Measurements from ENCODE around the gene RRAD. TPM values are rescaled to one million over a fixed set of nuclear protein-coding genes. Genes with fewer than 3 reads are reported as not detected.

RRAD gene
- total RNA-seq, 1 donor from 2014 or later, result 40.2 TPM

DNA sequence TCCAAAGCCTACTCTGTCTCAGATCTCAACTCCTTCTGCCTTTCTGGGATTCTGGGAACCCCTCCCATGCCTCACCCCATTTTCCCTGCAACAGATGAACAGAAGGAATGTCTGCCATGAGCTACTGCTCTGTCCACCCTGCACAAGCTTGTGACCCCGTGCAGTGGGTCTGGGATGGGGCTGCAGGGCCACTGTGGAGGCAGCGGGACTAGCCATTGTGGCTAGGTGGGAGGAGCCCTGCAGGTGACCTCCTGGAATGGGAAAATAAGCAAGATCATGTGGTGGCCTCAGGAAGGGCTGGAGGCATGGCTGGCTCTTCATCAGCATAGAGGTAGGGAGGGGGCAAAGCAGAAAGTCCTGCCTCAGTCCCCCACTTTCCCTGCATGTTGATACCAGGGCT lies 31.3 kb downstream of the RRAD start:
- TF ChIP-seq, protein P1, sequence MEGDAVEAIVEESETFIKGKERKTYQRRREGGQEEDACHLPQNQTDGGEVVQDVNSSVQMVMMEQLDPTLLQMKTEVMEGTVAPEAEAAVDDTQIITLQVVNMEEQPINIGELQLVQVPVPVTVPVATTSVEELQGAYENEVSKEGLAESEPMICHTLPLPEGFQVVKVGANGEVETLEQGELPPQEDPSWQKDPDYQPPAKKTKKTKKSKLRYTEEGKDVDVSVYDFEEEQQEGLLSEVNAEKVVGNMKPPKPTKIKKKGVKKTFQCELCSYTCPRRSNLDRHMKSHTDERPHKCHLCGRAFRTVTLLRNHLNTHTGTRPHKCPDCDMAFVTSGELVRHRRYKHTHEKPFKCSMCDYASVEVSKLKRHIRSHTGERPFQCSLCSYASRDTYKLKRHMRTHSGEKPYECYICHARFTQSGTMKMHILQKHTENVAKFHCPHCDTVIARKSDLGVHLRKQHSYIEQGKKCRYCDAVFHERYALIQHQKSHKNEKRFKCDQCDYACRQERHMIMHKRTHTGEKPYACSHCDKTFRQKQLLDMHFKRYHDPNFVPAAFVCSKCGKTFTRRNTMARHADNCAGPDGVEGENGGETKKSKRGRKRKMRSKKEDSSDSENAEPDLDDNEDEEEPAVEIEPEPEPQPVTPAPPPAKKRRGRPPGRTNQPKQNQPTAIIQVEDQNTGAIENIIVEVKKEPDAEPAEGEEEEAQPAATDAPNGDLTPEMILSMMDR (conservative IDR thresholded peaks at IDR 0.05; ENCODE audit: low read depth, low read length), result no peak
- H3K4me3 ChIP-seq (ENCODE audit: low read depth, low read length), result no peak overlapping the region
- DNase-seq (ENCODE audit: low read depth), result no peak

DNA sequence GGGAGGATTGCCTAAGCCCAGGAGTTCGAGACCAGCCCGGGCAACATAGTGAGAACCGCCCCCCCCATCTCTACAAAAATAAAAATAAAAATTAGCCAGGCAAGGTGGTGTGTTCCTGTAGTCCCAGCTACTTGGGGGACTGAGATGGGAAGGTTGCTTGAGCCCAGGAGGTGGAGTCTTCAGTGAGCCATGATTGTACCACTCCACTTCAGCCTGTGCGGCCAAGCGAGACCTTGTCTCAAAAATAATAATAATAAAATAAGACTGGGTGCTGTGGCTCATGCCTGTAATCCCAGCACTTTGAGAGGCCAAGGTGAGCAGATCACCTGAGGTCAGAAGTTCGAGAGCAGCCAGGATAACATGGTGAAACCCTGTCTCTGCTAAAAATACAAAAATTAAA lies 33.5 kb downstream of the RRAD start:
- H3K4me3 ChIP-seq (ENCODE audit: low read depth, low read length), result no peak overlapping the region
- DNase-seq (ENCODE audit: low read depth), result no peak
- TF ChIP-seq, protein P1 (conservative IDR thresholded peaks at IDR 0.05; ENCODE audit: low read depth, low read length), result no peak

DNA sequence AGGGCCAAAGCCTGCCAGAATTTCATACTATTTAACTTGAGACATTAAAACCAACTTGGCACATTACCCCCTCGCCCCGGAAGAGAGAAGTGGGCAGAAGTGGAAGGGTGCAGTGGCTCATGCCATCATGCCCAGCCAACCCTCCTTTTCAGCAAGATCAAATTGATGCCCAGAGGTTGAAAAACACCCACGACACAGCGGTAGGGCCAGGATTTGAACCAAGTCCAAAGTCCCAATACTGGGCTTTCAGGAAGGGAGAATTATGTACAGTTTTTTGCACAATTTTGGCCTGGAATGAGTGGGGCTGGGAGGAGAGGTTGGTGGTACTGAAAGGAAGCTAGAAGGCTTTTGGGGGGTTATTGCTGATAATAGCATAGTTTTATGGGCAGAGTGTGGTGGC lies 34.0 kb downstream of the RRAD start:
- TF ChIP-seq, protein P1 (conservative IDR thresholded peaks at IDR 0.05; ENCODE audit: low read depth, low read length), result no peak
- no peak for DNase-seq (ENCODE audit: low read depth)
- H3K4me3 ChIP-seq (ENCODE audit: low read depth, low read length), result no peak overlapping the region

DNA sequence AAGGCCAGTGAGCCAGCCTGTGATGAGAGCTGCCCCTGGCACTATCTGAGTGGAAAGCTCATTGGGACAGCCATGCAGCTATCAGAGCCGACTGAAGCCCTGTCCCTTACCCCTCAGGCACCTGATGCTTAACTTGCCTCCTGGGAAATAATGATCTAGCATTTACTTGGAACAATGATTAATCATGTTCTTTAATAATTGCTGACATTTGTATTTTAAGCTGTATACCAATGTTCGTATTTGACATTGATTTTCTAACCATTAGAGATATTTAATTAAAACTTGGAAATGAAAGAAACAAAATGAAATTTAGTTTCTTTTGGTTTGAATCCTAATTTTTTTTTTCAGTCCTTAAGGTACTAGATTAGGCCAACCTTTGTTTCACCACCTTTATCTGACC lies 34.5 kb downstream of the RRAD start:
- H3K4me3 ChIP-seq (ENCODE audit: low read depth, low read length), result no peak overlapping the region
- no peak for DNase-seq (ENCODE audit: low read depth)
- TF ChIP-seq, protein P1 (conservative IDR thresholded peaks at IDR 0.05; ENCODE audit: low read depth, low read length), result no peak

DNA sequence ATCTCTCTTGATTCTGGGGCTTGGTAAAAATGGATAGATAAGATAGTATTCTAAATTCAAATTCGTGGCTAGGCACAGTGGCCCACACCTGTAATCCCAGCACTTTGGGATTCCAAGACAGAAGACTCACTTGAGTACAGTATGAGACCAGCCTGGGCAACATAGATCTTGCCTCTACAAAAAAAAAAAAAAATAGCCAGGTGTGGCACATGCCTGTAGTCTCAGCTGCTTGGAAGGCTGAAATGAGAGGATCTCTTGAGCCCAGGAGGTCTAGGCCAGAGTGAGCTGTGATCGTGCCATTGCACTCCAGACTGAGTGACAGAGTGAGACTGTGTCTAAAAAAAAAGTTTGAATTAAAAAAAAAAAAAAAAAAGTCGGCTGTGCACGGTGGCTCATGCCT lies 35.7 kb downstream of the RRAD start:
- TF ChIP-seq, protein P1 (conservative IDR thresholded peaks at IDR 0.05; ENCODE audit: low read depth, low read length), result no peak
- no peak overlapping the region for H3K4me3 ChIP-seq (ENCODE audit: low read depth, low read length)
- no peak for DNase-seq (ENCODE audit: low read depth)

DNA sequence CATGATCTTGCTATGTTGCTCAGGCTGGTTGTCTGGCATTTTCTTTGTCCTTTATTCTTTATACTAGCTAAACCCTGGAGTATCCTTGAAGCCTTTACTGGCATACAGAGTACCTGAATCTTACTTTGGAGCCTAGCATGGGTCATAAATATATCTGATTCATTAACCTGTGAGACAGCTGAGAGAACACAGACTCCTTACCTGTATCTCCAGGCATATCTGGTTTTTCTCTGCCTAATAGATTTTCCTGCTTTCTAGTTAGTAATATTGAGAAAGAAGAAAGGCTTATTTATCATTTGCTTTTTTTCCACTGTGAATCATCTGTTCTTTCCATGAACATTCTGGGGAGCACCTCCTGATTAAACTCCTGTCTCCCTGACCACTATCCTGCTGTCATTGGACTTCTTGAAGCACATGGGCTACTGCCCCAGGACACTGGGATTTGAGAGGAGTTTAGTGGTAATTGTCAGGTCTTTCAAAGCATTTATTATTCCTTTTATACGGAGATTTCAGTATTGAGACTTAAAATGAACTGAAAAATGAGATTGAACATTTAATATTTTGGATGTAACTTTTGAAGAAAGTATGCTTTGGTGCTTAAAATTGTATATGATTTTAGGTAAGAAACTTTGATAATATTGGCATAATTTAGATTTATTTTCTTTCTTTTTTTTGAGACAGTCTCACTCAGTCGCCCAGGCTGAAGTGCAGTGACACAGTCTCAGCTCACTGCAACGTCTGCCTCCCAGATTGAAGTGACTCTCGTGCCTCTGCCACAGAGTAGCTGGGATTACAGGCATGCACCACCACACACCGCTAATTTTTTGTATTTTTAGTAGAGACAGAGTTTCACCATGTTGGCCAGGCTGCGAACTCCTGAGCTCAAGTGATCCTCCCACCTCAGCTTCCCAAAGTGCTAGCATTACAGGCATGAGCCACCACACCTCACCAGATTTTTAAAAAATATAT lies 36.4 kb downstream of the RRAD start:
- no peak overlapping the region for H3K4me3 ChIP-seq (ENCODE audit: low read depth, low read length)
- TF ChIP-seq, protein P1 (conservative IDR thresholded peaks at IDR 0.05; ENCODE audit: low read depth, low read length), result no peak
- DNase-seq (ENCODE audit: low read depth), result no peak

DNA sequence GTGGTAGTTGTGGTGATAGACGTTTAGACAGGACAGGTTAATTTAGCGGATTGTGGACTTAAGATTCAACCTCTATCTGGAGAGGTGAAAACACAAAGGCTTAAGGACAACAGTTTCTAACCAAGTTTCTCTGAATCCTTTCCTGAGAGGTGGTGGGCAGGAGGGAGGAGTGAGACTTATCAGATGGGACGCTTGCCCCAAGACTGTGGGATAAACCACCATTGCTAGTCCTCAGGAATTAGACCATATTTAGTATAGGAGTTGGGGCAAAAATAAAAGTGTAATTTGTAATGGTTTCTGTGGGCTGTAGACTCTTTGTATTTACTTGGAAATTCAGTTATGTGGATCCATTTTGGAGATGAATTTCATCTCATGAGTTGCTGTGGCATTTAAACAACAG lies 38.4 kb downstream of the RRAD start:
- DNase-seq (ENCODE audit: low read depth), result no peak
- no peak overlapping the region for H3K4me3 ChIP-seq (ENCODE audit: low read depth, low read length)
- TF ChIP-seq, protein P1 (conservative IDR thresholded peaks at IDR 0.05; ENCODE audit: low read depth, low read length), result no peak
